GM18951 (cell line): ENCODE results near the gene ETV2.

Experiments used
- POLR2A ChIP-seq: IDR thresholded peaks from 4 replicates; pipeline ENCODE4 v1.6.1; 2011; ENCODE audit warnings: mild to moderate bottlenecking; ENCODE audit not compliant: insufficient read length, insufficient read depth; ENCODE audit errors: extremely low read depth
- in situ Hi-C: fragments of 300-500 bp; cut with MboI; formaldehyde crosslinking; loops from one replicate; pipeline ENCODE4 v1.12.0; 2022; ENCODE audit warnings: low sequenced_read_pairs, mixed read lengths, inconsistent platforms; ENCODE audit not compliant: unreplicated experiment

ETV2 gene

GRCh38 chr19:35655600-35655999, 14.1 kb downstream of the ETV2 start:
- in situ Hi-C loops, result no loop called here
- no peak for TF ChIP-seq POLR2A

- in situ Hi-C loops, result no loop called here
- TF ChIP-seq POLR2A, result no peak
Observed at GRCh38 chr19:35656700-35657099, 15.2 kb downstream of the ETV2 start.

GRCh38 chr19:35657904-35658700, 16.6 kb downstream of the ETV2 start:
- in situ Hi-C loops, result no loop called here
- TF ChIP-seq POLR2A, result no peak

GRCh38 chr19:35661995-35662340, 20.4 kb downstream of the ETV2 start:
- TF ChIP-seq POLR2A, result no peak

GRCh38 chr19:35663981-35664380, 22.4 kb downstream of the ETV2 start:
- in situ Hi-C loops, result no loop called here
- TF ChIP-seq POLR2A, result no peak

More at GRCh38 chr19:35661995-35662340, 20.4 kb downstream of the ETV2 start:
- in situ Hi-C loops, result no loop called here

- no peak for TF ChIP-seq POLR2A
- in situ Hi-C loops, result no loop called here
Observed at GRCh38 chr19:35665157-35665556, 23.6 kb downstream of the ETV2 start.

GRCh38 chr19:35665604-35666003, 24.1 kb downstream of the ETV2 start:
- in situ Hi-C loops, result no loop called here
- TF ChIP-seq POLR2A, result no peak

- no peak for TF ChIP-seq POLR2A
- in situ Hi-C loops, result no loop called here
Observed at GRCh38 chr19:35666251-35666913, 24.8 kb downstream of the ETV2 start, which contains the start of gene UPK1A. TSS of gene UPK1A (plus strand) at chr19:35666517. CDS start at chr19:35666813, 296 bp downstream.

- no peak for TF ChIP-seq POLR2A
- in situ Hi-C loops, result no loop called here
Observed at GRCh38 chr19:35669566-35669965, 28.0 kb downstream of the ETV2 start.

GRCh38 chr19:35669974-35670373, 28.4 kb downstream of the ETV2 start:
- TF ChIP-seq POLR2A, result no peak
- in situ Hi-C loops, result no loop called here

GRCh38 chr19:35670686-35671085, 29.1 kb downstream of the ETV2 start:
- no peak for TF ChIP-seq POLR2A
- in situ Hi-C loops, result no loop called here

- in situ Hi-C loops, result no loop called here
Observed at GRCh38 chr19:35671818-35672217, 30.3 kb downstream of the ETV2 start.

GRCh38 chr19:35673121-35673804, 31.7 kb downstream of the ETV2 start:
- in situ Hi-C loops, result no loop called here
- TF ChIP-seq POLR2A, result no peak

More at GRCh38 chr19:35671818-35672217, 30.3 kb downstream of the ETV2 start:
- no peak for TF ChIP-seq POLR2A
